ENCODE results near the gene HDDC3. TPM values are rescaled to one million over a fixed set of nuclear protein-coding genes. Genes with fewer than 3 reads are reported as not detected.
A peak's percentile ranks its signal among the peaks of the same experiment; 100 is the strongest.
"Not testable (repeated sequence)": the region's sequence is repeated elsewhere in the genome, so short reads cannot be mapped to it uniquely, and the experiment has no call there.

The HDDC3 gene
- total RNA-seq, 2 donors from 2014 or later = 14.9 to 17.9 TPM

DNA sequence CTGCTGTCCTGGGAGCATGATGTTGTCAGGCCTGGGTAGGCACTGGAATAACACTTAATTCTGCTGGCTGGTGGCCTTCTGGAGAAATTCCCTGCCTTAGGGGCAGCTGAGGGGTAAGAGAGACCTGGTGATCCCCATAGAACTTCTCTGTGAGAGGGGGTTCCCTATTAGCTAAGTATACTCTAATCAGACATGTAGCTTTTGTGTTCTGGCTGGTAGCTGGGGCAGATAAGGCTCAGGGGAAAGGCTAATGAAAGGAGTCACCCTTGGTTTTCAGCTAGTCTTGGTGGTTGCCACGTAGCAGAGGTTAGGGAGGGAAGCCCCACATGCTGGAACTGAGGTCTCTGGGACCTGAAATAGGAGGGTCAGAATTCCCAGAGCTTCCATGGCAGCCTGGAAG lies 952 bp upstream of the HDDC3 start:
- TF ChIP-seq, protein P1, sequence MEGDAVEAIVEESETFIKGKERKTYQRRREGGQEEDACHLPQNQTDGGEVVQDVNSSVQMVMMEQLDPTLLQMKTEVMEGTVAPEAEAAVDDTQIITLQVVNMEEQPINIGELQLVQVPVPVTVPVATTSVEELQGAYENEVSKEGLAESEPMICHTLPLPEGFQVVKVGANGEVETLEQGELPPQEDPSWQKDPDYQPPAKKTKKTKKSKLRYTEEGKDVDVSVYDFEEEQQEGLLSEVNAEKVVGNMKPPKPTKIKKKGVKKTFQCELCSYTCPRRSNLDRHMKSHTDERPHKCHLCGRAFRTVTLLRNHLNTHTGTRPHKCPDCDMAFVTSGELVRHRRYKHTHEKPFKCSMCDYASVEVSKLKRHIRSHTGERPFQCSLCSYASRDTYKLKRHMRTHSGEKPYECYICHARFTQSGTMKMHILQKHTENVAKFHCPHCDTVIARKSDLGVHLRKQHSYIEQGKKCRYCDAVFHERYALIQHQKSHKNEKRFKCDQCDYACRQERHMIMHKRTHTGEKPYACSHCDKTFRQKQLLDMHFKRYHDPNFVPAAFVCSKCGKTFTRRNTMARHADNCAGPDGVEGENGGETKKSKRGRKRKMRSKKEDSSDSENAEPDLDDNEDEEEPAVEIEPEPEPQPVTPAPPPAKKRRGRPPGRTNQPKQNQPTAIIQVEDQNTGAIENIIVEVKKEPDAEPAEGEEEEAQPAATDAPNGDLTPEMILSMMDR (IDR thresholded peaks at IDR 0.05) = no peak
- Histone ChIP-seq H3K9me3 (no peaks in the 10 kb centered on the region), H3K4me1 (peaks cover 0 to 54% of the 10 kb centered on the region in 2 donors), H3K4me3 (no peak overlapping the region), H3K36me3 (peaks cover 4% of the 10 kb centered on the region), H3K27ac (peak overlapping the region; percentile 93 to 96), H3K27me3 (no peaks in the 10 kb centered on the region)
- no peak for DNase-seq (ENCODE audit: low spot score)

- no peaks in the 10 kb centered on the region for H3K9me3 ChIP-seq
- no peaks in the 10 kb centered on the region for H3K36me3 ChIP-seq
- no peak for DNase-seq (ENCODE audit: low spot score)
- peaks cover 0 to 54% of the 10 kb centered on the region in 2 donors for H3K4me1 ChIP-seq
- H3K27me3 ChIP-seq = no peaks in the 10 kb centered on the region
- TF ChIP-seq, protein P1 (IDR thresholded peaks at IDR 0.05) = peak in 1 of 2 donors; percentile 6
- peak overlapping the region in 1 of 2 donors; percentile 86 for H3K4me3 ChIP-seq
- peak overlapping the region; percentile 93 to 96 for H3K27ac ChIP-seq
These were observed 277 bp upstream of the HDDC3 start for GRCh38 chr15:90932660-90932991.

DNA sequence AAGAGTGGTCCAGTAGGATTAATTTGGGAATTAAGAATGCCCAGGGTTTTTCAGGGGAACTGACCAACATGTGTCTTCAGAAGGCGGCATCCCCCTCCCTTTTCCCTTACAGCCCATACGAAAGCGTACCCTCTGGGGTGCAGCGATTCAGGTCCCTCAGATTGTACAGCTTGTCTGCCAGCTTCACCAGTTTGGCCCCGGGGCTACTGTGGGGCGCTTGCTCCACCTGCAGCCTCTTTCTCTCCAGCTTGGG lies 848 bp downstream of the HDDC3 start:
- peaks cover 0 to 52% of the 10 kb centered on the region in 2 donors for H3K4me1 ChIP-seq
- H3K4me3 ChIP-seq = peak overlapping the region in 1 of 2 donors; percentile 86

GRCh38 chr15:90930861-90931574 lies 1.3 kb downstream of the HDDC3 start:
- no peak for DNase-seq (ENCODE audit: low spot score)
- Histone ChIP-seq H3K4me3 (peak overlapping the region in 1 of 2 donors; percentile 86), H3K9me3 (no peaks in the 10 kb centered on the region), H3K36me3 (no peaks in the 10 kb centered on the region), H3K27ac (peak overlapping the region; percentile 93 to 96), H3K4me1 (peaks cover 0 to 47% of the 10 kb centered on the region in 2 donors), H3K27me3 (no peaks in the 10 kb centered on the region)
- TF ChIP-seq, protein P1 (IDR thresholded peaks at IDR 0.05) = no peak

More for the DNA sequence above, 848 bp downstream of the HDDC3 start:
- Histone ChIP-seq H3K27me3 (no peaks in the 10 kb centered on the region), H3K36me3 (no peaks in the 10 kb centered on the region), H3K9me3 (no peaks in the 10 kb centered on the region), H3K27ac (peak overlapping the region; percentile 93 to 96)
- TF ChIP-seq, protein P1 (IDR thresholded peaks at IDR 0.05) = peak in 1 of 2 donors; percentile 45
- DNase-seq (ENCODE audit: low spot score) = no peak

- TF ChIP-seq, protein P1 (IDR thresholded peaks at IDR 0.05) = no peak
- H3K4me3 ChIP-seq = peak overlapping the region; percentile 61 to 65
- DNase-seq (ENCODE audit: low spot score) = no peak
- H3K4me1 ChIP-seq = peaks cover 0 to 36% of the 10 kb centered on the region in 2 donors
- peak overlapping the region; percentile 93 to 96 for H3K27ac ChIP-seq
- no peaks in the 10 kb centered on the region for H3K9me3 ChIP-seq
- H3K27me3 ChIP-seq = no peaks in the 10 kb centered on the region
- no peaks in the 10 kb centered on the region for H3K36me3 ChIP-seq
These were observed 2.9 kb downstream of the HDDC3 start for GRCh38 chr15:90929246-90930019.

- H3K9me3 ChIP-seq; H3K27ac ChIP-seq; H3K4me3 ChIP-seq; H3K27me3 ChIP-seq; H3K36me3 ChIP-seq; DNase-seq (ENCODE audit: low spot score): not testable (repeated sequence)
- peaks cover 0 to 30% of the 10 kb centered on the region in 2 donors for H3K4me1 ChIP-seq
These were observed 4.2 kb downstream of the HDDC3 start for GRCh38 chr15:90928106-90928505.

DNA sequence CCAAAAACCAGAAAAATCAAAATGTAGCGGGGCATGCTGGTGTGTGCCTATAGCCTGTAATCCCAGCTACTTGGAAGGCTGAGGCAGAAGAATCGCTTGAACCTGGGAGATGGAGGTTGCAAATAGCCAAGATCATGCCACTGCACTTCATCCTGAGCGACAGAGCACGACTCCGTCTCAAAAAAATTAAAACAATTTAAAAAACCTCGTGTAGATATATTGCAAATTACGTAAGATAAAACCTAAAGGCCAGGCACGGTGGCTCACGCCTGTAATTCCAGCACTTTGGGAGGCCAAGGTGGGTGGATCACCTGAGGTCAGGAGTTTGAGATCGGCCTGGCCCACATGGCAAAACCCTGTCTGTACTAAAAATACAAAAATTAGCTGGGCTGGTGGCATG lies 5.6 kb downstream of the HDDC3 start:
- not testable (repeated sequence) for H3K27me3 ChIP-seq; H3K36me3 ChIP-seq; H3K27ac ChIP-seq; DNase-seq (ENCODE audit: low spot score); H3K4me3 ChIP-seq; H3K9me3 ChIP-seq
- H3K4me1 ChIP-seq = peaks cover 0 to 21% of the 10 kb centered on the region in 2 donors

All from right atrium auricular region (tissue), 2 donors.